Lung (tissue), 12 donors: ENCODE data around the gene RTL9. TPM values are rescaled to one million over a fixed set of nuclear protein-coding genes. Genes with fewer than 3 reads are reported as not detected.

Experiments
- ATAC-seq: fragments of 200-7000 bp; cut with Tn5 transposase; one replicate; pipeline ENCODE4 v1.9.1; 2020; ENCODE audit warnings: moderate number of reproducible peaks; ENCODE audit not compliant: insufficient read depth, low FRiP score
- DNase-seq, 3 donors: peaks; one replicate each; pipeline ENCODE4 v3.0.0-alpha.2; 2013 to 2017
- H3K27ac ChIP-seq, 2 donors: one replicate each; pipeline ENCODE4 v1.5.1; 2013; ENCODE audit warnings: mild to moderate bottlenecking in 2 of 2, moderate library complexity in 2 of 2, control low read depth in 1 of 2, inconsistent platforms in 1 of 2, low read depth in 1 of 2, low read length in 1 of 2
- H3K27me3 ChIP-seq, 3 donors: one replicate each; pipeline ENCODE4 v1.5.1; 2013; ENCODE audit warnings: low read length in 2 of 3; ENCODE audit not compliant: control insufficient read depth in 3 of 3, insufficient read depth in 3 of 3
- H3K36me3 ChIP-seq, 4 donors: one replicate each; pipeline ENCODE4 v1.5.1; 2013; ENCODE audit warnings: low read length in 4 of 4, mild to moderate bottlenecking in 1 of 4, moderate library complexity in 1 of 4; ENCODE audit not compliant: control insufficient read depth in 4 of 4, insufficient read depth in 4 of 4
- H3K4me1 ChIP-seq, 5 donors: one replicate each; pipeline ENCODE4 v1.5.1; 2013; ENCODE audit warnings: low read length in 5 of 5, mild to moderate bottlenecking in 2 of 5, moderate library complexity in 1 of 5; ENCODE audit not compliant: control insufficient read depth in 5 of 5, insufficient read depth in 5 of 5
- H3K4me3 ChIP-seq: one replicate; pipeline ENCODE4 v1.5.1; 2013; ENCODE audit warnings: mild to moderate bottlenecking, control low read depth, moderate library complexity
- H3K9ac ChIP-seq, 2 donors: one replicate each; pipeline ENCODE4 v1.5.1; 2013; ENCODE audit warnings: low read length in 2 of 2, control low read depth in 1 of 2; ENCODE audit not compliant: insufficient read depth in 1 of 2
- H3K9me3 ChIP-seq, 4 donors: one replicate each; pipeline ENCODE4 v1.5.1; 2013; ENCODE audit warnings: low read length in 3 of 4, mild to moderate bottlenecking in 1 of 4, moderate library complexity in 1 of 4; ENCODE audit not compliant: control insufficient read depth in 4 of 4, insufficient read depth in 3 of 4
- WGBS, 2 donors: extraction: QIAGEN DNeasy Blood & Tissue Kit; methylation state at CpG; one replicate each; pipeline ENCODE4 v1.1.7; 2013; 5-methylcytosine and 5-hydroxymethylcytosine counted together
- polyA plus RNA-seq, 2 donors: library from polyadenylated mRNA; stranded (reverse); fragments of 200-250 nt; gene quantifications; one replicate each; pipeline ENCODE4 v1.2.1, GENCODE V29; 2013
- total RNA-seq, 2 donors: library from RNA; depleted of rRNA in 1 of 2; stranded (reverse); fragments of >200 nt in 1 of 2; gene quantifications; one replicate each; pipeline ENCODE4 v1.2.1, GENCODE V29; 2014 to 2021
- TF ChIP-seq, protein P1 (sequence below): IDR thresholded peaks from 2 replicates; pipeline ENCODE4 v1.5.1; 2012; ENCODE audit warnings: mild to moderate bottlenecking; ENCODE audit errors: control extremely low read depth, extremely low read depth
- donor health status: control.
- donor health status: control.
- donor health status: Bipolar disorder and iron deficiency.
- donor health status: healthy.
- donor health status: DM: yes; HTN: yes; CAD: no.

The RTL9 gene
- total and polyA plus RNA-seq, 4 donors, result 0.02 to 0.34 (median 0.06) TPM

DNA sequence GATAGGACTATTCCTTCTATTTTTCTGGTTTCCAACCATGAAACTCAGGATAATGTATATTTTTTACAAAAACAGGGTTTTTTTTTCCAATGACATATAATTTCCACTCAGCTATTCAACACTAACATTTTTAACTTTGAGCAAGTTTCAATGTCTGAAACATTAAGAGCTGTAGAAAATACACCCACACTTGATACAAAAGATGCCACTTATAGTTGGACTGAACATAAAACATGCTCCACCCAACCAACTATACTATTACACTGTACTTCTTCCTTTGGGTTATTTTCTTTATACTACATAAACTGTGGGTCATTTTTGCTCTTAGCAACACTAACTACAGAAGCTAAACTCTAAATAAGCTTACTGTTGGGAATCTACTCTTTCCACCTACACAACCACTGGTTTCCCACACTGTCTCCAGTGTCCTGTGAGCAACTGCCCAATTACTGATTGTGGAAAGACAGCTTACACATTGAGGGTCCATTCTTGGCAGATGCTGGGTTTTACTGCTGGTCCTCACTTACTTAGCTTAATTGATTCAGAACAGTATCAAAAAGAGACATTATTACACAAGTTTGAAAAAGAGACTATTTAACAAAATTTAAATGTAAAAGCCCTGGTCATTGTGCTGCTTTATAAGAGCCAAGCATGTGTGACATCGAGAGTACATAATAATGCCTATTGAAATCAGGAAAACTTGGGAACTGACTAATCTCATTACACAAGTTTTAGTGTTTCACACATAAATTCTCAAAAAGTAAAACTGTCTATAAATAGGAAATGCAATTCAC lies 47.0 kb upstream of the RTL9 start:
- H3K4me3 ChIP-seq, result no peak overlapping the region
- H3K9me3 ChIP-seq, result no peaks in the 10 kb centered on the region
- peaks cover 0 to 43% (median 19%) of the 10 kb centered on the region in 3 donors for H3K27me3 ChIP-seq
- ATAC-seq (no peak), DNase-seq (no peak)
- no peak overlapping the region for H3K27ac ChIP-seq
- H3K4me1 ChIP-seq, result peaks cover 0 to 6% (median 0%) of the 10 kb centered on the region in 5 donors
- no peak overlapping the region for H3K9ac ChIP-seq
- WGBS, 2 donors, result 80 to 91% methylated on average over 1 of the region's 1 CpG
- TF ChIP-seq, protein P1, sequence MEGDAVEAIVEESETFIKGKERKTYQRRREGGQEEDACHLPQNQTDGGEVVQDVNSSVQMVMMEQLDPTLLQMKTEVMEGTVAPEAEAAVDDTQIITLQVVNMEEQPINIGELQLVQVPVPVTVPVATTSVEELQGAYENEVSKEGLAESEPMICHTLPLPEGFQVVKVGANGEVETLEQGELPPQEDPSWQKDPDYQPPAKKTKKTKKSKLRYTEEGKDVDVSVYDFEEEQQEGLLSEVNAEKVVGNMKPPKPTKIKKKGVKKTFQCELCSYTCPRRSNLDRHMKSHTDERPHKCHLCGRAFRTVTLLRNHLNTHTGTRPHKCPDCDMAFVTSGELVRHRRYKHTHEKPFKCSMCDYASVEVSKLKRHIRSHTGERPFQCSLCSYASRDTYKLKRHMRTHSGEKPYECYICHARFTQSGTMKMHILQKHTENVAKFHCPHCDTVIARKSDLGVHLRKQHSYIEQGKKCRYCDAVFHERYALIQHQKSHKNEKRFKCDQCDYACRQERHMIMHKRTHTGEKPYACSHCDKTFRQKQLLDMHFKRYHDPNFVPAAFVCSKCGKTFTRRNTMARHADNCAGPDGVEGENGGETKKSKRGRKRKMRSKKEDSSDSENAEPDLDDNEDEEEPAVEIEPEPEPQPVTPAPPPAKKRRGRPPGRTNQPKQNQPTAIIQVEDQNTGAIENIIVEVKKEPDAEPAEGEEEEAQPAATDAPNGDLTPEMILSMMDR, result no peak
- H3K36me3 ChIP-seq, result no peaks in the 10 kb centered on the region

DNA sequence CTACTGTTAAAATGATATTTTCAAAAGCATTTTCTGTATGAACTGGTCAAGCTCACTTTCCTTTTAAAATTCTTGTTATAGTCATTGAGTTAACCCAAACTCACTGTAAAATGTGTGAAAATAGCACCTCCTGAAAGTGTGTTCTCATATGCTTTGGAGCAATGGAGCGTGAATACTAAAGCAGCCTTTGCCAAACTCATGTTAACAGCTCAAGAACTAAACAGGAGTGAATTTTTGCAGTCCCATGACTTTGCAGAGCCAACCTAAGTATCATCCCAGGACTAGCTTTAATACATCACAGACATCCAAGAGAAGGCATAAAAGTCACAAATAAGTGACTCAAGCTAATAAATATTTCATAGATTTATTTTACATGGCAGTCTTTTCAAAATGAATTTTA lies 43.1 kb upstream of the RTL9 start:
- Histone ChIP-seq H3K9me3 (peaks cover 0 to 3% (median 0%) of the 10 kb centered on the region in 4 donors), H3K27ac (no peak overlapping the region), H3K27me3 (peaks cover 0 to 48% (median 27%) of the 10 kb centered on the region in 3 donors), H3K4me1 (peaks cover 0 to 5% (median 0%) of the 10 kb centered on the region in 5 donors), H3K4me3 (no peak overlapping the region), H3K9ac (no peak overlapping the region), H3K36me3 (no peaks in the 10 kb centered on the region)
- TF ChIP-seq, protein P1, result no peak
- WGBS, 2 donors, result 70 to 100% methylated on average over 1 of the region's 1 CpG
- no peak for DNase-seq
- ATAC-seq, result no peak

DNA sequence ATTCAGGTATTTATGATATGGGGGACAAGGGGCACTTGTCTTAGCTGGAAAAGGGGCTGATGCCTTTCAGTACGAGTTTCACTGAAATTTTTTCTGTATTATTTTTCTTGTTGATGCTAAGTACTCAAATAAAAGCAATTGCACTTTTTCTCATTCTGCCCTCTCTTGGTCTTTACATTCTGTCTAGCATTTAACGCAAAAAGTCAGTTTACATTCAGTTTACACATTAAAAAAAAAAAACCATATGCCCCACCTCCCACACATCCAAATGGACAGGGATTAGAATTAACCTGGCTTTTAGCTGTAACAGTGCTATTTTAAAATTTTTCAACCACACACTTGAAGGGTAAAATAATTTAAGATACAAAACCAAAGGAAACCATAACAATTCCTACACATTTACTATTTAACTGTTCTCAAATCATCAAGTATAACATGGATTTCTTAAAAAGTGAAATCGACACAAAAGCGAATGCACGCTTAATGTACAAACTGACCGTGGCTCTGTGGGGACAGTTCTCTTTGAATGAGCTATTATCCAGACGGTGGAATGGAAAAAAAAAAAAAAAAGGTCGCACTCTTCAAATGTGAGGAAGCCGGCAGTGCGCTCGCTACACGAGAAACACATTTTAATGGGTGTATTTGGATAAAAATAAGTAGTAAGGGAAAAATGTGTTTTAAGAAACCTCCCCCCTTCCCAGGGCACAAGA lies 42.1 kb upstream of the RTL9 start:
- Histone ChIP-seq H3K4me3 (peak overlapping the region; percentile 76), H3K27ac (no peak overlapping the region), H3K36me3 (no peaks in the 10 kb centered on the region), H3K9me3 (peaks cover 0 to 3% (median 0%) of the 10 kb centered on the region in 4 donors), H3K9ac (peak overlapping the region in 1 of 2 donors; percentile 47), H3K27me3 (peaks cover 0 to 46% (median 24%) of the 10 kb centered on the region in 3 donors), H3K4me1 (no peaks in the 10 kb centered on the region)
- DNase-seq (peak in 2 of 3 donors; percentile 18 to 37), ATAC-seq (no peak)
- WGBS, 2 donors, result 10 to 39% methylated on average over 12 of the region's 12 CpGs
- TF ChIP-seq, protein P1, result no peak
